AG04450 (cell line): ENCODE measurements around the gene NFYA. TPM values are rescaled to one million over a fixed set of nuclear protein-coding genes. Genes with fewer than 3 reads are reported as not detected.

Experiments
- CTCF ChIA-PET: fragments of 300-600, 350-600 bp; formaldehyde crosslinking; extraction: SDS; loops from one replicate; lab custom pipeline; 2022; ENCODE audit warnings: antibody characterized with exemption, inconsistent platforms; lab: Charles Lee
- POLR2A ChIA-PET: fragments of 350-600 bp; formaldehyde crosslinking; extraction: SDS; loops from one replicate; lab custom pipeline; 2021; ENCODE audit warnings: antibody characterized with exemption, inconsistent platforms; lab: Yijun Ruan, JAX
- DNase-seq: peaks from one replicate; pipeline ENCODE4 v3.0.0-alpha.2; 2011; ENCODE audit warnings: low read depth, low spot score
- H3K27ac ChIP-seq: one replicate; pipeline ENCODE4 v1.5.1; 2012; ENCODE audit warnings: low read depth, low read length, control low read depth
- H3K27me3 ChIP-seq: one replicate; pipeline ENCODE4 v1.6.0; 2012; ENCODE audit warnings: low read length; ENCODE audit not compliant: control insufficient read depth, insufficient read depth
- H3K4me3 ChIP-seq: 2 replicates; pipeline ENCODE4 v1.5.1; 2011; ENCODE audit warnings: mild to moderate bottlenecking, low read depth, low read length, control low read depth
- H3K9me3 ChIP-seq: 2 replicates; pipeline ENCODE4 v1.5.1; 2012; ENCODE audit warnings: low read length; ENCODE audit not compliant: control insufficient read depth, insufficient read depth
- CTCF ChIP-seq: IDR thresholded peaks from 2 replicates; pipeline ENCODE4 v1.5.1; 2011; ENCODE audit warnings: low read depth, low read length, control low read depth, inconsistent platforms
- polyA plus RNA-seq: library from polyadenylated mRNA; depleted of rRNA; stranded (reverse); fragments of >200 nt; gene quantifications from 2 replicates; pipeline ENCODE4 v1.2.3, GENCODE V29; 2011

NFYA gene
- polyA plus RNA-seq, 1 experiment, result 10.1 TPM

- peaks cover 21% of the 10 kb centered on the region for H3K27me3 ChIP-seq
- no peak for DNase-seq
- ChIA-PET CTCF (interaction anchor here (0.8 to 6.2 kb wide), 11 partner anchors 11 to 1058 kb away, joined by 3 to 51 read pairs (median 4); no protein-coding TSS in a partner anchor), POLR2A (no interaction called here)
- no peak within 1 kb of the TSS for H3K4me3 ChIP-seq
- H3K27ac ChIP-seq, result no peak within 1 kb of the TSS
- TF ChIP-seq CTCF, result peak; percentile 67
- H3K9me3 ChIP-seq, result no peaks in the 10 kb centered on the region
Observed at GRCh38 chr6:41039060-41039998, 33.4 kb upstream of the NFYA start, which contains the start of gene UNC5CL. TSS of gene UNC5CL (minus strand) at chr6:41039221. CDS start at chr6:41035074, 4,147 bp downstream.

GRCh38 chr6:41040101-41040939, 32.5 kb upstream of the NFYA start:
- TF ChIP-seq CTCF, result no peak
- POLR2A ChIA-PET, result no interaction called here
- DNase-seq, result no peak

GRCh38 chr6:41040940-41041536, 31.7 kb upstream of the NFYA start:
- DNase-seq, result no peak
- Histone ChIP-seq H3K9me3 (no peaks in the 10 kb centered on the region), H3K4me3 (no peak overlapping the region), H3K27me3 (peaks cover 20% of the 10 kb centered on the region), H3K27ac (no peak overlapping the region)
- no peak for TF ChIP-seq CTCF
- ChIA-PET CTCF (interaction anchor here (0.7 to 6.2 kb wide), 9 partner anchors 9 to 146 kb away, joined by 3 to 51 read pairs (median 3); no protein-coding TSS in a partner anchor), POLR2A (no interaction called here)

More at GRCh38 chr6:41040101-41040939, 32.5 kb upstream of the NFYA start:
- Histone ChIP-seq H3K4me3 (no peak overlapping the region), H3K27ac (no peak overlapping the region), H3K9me3 (no peaks in the 10 kb centered on the region), H3K27me3 (peaks cover 20% of the 10 kb centered on the region)
- CTCF ChIA-PET, result interaction anchor here (0.7 to 6.2 kb wide), 13 partner anchors 12 to 1059 kb away, joined by 3 to 51 read pairs (median 3); no protein-coding TSS in a partner anchor

- CTCF ChIA-PET, result interaction anchor here (1.0 kb wide), 1 partner anchor 15 kb away, joined by 3 read pairs; no protein-coding TSS in a partner anchor
Observed at GRCh38 chr6:41042226-41043055, 30.3 kb upstream of the NFYA start, which contains the start of gene TSPO2. TSS of gene TSPO2 (plus strand) at chr6:41042467. CDS start at chr6:41042986, 519 bp downstream.

More at GRCh38 chr6:41042226-41043055, 30.3 kb upstream of the NFYA start, which contains the start of gene TSPO2:
- no peak for TF ChIP-seq CTCF
- H3K27ac ChIP-seq, result no peak within 1 kb of the TSS
- DNase-seq, result no peak
- H3K9me3 ChIP-seq, result no peaks in the 10 kb centered on the region
- POLR2A ChIA-PET, result no interaction called here
- H3K4me3 ChIP-seq, result no peak within 1 kb of the TSS
- peaks cover 15% of the 10 kb centered on the region for H3K27me3 ChIP-seq
